ENCODE results near the gene ABLIM1.

The ABLIM1 gene

DNA sequence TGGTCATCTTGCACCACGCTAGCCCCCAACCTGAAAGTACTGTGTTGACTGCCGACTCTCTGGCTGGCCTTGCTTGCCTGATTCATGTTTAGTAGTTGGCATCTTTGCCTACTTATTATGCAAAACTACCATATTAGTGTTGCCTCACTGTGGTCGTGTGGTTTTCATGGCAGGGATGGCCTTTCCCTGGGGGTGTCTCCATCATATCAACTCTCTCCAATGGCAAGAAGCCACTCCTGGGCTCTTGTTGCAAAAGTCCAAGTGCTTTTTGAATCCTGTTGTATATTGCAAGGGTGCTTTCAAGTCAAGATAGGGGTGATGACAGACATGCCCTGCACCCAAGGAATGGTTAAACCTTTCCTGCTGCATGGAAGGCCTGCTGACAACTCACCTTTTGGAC, 39.4 kb downstream of the ABLIM1 start:
- no peak for DNase-seq (ENCODE audit: low read depth)

DNA sequence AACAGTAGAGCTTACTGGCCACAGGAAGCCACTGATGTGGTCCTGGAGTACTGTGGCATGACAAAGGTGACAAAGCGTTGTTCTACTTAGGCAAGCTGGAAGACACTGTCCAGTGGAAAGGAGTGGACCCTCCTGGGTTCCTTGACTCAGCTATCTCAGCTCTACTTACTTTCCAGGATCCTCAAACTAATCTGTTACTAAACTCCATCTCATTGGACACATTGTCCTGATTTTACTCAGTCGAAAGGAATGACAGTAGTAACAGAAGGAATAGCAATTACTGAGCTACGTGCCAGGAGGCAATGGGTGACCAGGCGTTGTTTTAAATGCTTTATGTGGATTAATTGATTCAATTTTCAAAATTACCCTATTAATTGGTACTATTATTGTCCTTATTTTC, 41.6 kb downstream of the ABLIM1 start:
- DNase-seq (ENCODE audit: low read depth): no peak

DNA sequence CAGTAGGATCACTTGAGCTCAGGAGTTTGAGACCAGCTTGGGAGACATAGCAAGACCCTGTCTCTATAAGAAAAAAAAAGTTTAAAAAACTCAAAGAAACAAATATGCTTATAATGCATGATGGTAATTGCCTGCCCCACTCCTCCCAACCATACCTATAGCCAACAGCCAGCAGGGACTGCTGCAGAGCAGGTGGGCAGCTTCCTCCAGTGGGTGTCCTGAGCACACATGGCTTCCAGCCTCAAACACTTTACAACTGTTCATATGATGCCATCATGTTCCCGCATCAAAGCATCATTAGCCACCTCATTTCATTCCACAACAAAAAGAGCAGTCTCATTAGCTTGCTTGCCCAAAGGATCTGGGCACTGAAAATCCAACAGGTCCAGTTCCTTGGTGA, 42.0 kb downstream of the ABLIM1 start:
- no peak for DNase-seq (ENCODE audit: low read depth)

DNA sequence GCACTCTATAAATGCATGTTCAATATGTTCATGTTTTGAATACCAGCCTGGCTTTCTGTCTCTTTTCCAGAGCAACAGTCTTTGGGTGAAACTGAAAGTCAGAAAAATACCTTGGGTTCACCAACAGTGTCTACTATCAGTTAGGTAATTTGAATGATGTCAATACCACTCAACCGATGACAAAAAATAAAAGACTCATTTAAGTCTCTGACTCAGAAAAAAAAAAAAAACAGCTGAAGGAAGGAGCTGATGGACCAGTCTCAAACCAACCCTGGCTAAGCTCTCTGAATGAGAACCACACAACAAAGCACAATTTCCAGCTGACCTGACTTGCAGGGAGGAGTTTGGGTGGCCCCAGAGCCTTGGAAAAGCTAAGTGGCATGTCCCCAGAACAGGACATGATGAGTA, 42.5 kb downstream of the ABLIM1 start:
- DNase-seq (ENCODE audit: low read depth): no peak

DNA sequence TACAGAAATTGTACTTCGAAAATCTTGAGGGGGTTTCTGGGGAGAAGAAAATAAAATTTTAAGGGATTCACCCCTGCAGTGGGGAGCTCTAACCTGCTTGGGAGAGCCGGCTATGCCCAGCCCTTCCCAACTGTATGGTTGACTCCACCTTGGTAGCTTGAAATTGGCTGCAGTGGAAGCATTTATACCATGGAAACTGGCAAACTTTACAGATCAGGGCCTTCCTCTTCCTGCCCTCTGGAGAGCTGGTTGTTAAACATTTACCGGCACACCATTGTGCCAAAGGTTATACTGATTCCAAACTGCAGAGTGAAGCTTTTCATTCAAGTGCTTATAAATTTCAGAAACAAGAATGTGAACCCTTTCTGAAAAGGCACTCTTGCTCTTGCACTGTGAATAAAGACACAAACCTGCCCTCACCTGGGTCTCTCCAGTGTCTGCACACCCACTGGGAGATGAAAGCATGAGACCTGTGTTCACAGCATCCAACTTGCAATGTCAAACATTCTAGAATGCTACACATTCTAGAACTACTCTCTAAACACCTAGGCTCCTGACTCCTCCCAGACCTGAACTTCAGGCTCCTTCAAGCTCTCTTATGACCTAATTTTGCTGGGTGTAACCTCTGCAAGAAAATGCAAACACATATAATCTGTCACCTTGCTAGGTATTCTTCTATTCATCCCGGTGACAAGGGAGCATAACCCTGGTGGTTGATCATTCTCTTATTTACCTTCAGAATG, 44.7 kb downstream of the ABLIM1 start:
- DNase-seq (ENCODE audit: low read depth): no peak

DNA sequence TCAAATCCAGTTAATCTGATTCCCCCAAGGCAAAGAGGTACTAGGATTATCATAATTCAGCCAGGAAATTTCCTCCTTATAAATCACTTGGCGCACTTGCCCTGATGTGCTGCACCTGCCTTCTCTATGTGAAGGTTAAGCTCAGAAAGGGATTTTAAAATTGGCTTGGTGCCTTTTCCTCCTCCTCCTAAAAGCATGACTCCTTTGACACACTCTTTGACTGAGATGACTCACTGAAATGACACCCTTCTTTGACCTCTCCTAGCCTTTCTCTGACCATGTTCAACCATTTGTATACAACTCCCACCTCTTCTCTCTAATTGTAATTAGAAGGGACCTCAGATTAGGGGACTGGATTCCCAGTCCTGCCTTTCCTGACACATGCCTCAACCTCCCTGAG, 46.5 kb downstream of the ABLIM1 start:
- no peak for DNase-seq (ENCODE audit: low read depth)

DNA sequence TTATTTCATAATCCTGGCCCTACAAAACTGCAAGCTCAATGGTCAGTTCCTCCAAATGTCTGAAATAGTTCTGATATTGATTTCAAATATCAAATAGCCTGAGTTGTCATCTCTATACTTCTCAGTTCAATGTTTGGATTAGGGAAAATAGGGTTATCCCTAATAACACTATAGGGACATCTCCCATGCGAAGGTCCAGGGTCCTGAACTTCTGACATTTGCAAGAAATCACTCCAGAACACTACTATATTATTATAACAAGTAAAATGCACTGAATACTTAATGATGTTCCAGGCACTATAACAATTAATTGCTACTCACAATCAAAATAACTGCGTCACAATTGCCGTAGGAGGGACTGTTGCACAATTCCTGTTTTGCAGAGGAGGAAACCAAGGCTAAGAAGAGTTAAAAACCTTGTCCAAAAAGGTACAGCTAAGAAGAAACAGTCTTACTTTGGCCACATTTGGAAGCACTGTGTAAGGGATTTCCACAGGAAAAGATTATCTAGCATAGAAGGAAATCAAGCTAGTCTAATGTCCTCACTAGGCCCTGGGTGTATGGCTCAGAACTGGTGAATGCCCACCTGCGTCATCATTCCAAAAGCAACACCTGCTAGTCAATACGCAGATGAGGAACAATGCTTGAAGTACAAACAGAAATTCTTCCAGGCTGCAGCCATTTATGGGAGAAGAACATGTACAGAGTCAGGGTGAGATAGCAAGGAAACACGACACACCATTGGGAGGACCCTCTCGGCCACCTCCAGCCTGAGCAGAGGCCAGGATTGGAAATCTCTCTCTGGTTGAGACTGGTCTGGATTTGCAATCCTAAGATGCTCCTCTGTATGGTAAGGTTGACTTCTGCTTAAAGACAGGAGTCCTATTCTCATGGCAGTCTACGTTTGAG, 48.3 kb downstream of the ABLIM1 start:
- no peak for DNase-seq (ENCODE audit: low read depth)

DNA sequence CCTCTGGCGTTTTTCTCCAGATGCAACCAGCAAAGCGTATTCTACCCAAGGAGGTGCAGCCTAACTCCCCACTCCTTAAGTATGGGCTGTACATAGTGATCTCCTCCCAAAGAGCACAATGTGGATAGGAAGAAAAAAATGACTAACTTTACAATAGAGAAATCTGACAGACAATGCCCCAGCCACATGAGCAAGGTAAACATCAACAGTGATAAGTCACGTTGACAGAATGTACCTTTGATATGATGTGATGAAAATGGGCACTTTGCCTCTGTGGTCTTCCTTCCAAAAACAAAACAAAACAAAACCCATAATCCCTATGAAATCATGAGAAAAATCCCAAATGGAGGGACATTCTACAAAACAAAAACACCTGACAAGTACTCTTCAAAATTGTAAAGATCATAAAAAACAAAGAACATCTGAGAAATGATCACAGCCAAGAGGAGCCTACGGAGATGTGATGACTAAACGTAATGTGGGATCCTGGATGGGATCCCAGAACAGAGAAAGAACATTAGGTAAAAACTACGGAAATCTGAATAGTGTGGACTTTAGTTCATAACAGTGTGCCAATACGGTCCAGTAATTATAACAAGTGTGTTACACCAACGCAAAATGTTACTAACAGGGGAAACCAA, 50.6 kb downstream of the ABLIM1 start:
- DNase-seq (ENCODE audit: low read depth): no peak

DNA sequence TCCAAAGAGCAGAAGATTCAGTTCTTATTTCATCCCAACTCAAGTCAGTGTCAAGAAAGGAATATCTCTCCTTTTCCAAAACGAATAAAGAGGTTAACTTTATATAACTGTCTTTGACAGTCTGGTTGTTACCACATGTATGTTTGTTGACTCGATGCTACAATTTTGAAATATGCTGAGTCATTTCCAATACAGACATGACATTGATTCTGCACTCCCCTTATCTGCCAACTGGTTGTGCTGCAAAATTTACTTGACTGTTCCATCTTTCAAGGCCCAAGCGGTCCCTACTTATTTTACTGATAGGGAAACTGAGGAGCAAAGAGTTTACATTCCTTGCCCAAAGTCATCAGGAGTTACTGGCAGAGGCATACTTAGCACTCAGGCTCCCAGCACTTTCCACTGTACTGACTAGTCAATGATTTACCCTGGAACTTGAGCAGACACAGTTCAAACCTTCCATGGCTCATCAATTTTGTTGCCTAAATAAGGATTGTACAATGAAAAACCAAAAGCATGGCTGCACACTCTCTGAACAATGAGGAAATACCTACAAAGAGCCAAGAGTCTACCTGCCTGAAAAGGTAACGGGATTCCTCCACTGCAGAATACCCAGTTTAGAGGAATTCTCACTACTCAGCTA, 52.8 kb downstream of the ABLIM1 start:
- DNase-seq (ENCODE audit: low read depth): no peak

DNA sequence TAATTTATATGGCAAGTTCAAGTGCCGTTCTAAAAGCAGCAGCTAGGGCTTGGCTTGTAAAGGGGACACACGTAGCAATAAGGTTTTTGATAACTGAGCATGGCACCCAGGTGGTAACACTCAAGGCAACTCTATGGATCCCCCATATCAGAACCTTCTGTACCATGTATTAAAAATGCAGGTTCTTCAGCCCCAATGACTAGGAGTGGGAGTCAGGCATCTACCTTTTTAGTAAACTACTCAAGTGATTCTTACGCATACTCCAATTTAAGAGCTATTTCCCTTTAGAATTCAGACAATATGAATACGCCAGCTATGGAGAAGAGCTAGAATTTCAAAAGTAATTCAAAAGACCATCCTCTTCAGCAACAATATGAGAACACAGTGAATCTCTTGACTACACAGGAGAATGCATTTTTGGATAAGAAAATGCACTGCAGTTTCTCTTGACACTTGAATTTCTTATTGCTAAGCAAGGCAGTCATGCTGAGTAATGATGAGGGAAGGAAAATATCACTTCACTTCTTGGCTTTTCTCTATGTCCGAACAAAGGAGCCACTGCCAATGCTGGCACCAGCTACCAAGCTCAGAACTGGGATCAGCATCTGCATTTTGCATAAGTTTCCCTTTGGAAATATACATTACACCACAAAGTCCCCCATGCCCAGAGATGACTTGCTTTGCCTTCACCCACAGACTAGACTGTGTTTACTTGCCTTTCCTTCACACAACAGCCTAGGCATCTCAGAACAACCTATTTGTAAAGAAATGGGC, 53.5 kb downstream of the ABLIM1 start:
- no peak for DNase-seq (ENCODE audit: low read depth)

DNA sequence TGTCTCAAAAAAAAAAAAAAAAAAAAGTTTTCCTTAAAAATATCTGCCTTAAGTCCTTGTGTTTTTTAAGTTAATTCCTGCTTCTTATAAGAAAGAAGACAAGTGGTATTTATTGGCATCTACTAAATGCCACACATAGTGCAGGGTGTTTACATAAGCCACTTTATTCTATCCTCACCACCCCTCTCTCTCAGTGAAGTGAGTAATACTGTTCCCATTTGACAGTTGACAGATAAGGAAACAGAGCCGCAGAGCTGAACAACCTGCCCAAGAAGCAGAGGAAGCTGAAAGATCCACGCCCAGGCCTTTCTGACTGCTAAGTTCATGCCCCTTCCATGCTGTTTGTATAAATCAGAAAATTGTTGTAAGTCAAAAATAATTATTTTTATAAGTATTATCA, 54.1 kb downstream of the ABLIM1 start:
- no peak for DNase-seq (ENCODE audit: low read depth)

DNA sequence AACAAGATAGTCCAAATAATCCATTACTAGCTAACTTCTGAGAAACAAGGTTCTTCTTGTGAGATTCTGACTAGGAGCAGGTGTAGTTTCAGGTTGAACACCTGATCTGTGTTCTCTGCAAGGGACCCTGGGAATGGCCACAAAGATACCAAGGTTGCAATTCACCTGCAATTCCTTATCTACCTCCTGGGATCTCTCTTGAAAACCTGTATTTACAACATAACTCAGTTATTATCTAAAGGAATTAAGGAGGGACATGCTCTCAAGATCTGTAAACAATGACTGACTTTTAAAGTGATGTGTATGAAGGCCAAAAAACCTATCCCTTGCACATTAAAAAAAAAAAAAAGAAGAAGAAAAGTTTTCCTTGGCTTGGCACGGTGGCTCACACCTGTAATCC, 54.8 kb downstream of the ABLIM1 start:
- no peak for DNase-seq (ENCODE audit: low read depth)

DNA sequence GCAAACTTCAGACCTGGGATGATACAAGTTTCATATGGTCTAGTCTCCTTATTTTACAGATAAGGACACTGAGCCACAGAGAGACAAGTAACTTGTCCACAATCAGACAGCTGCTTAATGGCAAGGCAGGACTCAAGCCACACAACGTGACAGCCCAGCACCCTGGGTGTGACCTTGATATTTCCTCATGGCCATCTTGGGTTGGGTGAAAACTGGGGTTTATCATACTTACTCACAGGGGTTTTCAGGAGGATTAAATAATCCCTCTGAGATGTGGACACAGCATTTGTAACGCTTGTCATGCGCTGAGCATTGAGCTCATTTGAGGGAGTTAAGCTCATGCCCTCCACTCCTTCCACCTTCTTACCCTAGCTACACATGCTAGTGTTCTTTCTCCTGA, 58.0 kb downstream of the ABLIM1 start:
- DNase-seq (ENCODE audit: low read depth): no peak

DNA sequence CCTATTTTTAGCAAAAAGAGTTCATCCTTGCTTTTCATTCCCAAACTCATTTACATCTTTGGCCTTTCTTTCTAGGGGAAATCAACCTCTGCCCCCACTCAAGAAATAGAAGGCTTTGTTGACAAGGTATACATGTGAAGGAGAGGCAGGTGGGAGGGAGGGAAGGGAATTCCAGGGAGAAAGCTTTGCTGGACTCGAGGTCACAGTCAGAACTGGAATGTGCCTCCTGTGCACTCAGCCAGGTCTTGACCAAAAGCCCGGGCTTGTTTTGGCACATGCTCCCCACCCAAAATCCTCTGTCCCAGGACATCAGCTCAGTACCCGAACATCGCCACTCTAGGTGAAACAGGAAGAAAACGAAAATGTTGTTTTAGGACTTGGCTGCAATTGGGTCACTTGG, 61.3 kb downstream of the ABLIM1 start:
- DNase-seq (ENCODE audit: low read depth): no peak

DNA sequence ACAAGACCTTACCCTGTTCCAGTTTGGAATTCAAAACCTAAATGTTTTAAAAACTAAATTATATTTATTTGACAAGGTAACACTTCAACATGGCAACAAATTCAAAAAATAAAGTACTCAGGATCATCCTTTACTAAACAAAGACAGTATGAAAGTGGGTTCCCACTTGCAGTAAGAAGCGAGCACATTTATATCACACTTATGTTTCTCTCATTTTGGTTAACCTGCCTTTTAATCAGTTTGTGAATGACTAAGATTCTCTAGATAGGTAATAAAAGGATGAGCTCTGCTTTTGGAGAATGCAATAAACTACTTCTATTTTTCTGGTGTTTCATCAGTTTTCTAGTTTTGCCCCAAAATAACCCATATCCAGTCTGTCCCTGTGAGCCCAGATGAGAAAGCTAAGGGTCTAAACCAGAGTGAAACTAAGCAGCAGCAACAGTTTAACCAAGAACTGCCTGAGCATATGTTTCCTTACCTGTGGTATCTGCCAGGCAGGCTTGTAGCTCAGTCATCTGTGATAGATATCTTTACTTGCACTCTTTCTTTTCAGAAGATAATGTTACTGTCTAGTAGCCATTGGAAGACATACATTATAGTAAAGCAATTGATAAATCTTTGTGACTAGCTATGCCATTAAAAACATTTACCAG, 64.1 kb downstream of the ABLIM1 start:
- no peak for DNase-seq (ENCODE audit: low read depth)

DNA sequence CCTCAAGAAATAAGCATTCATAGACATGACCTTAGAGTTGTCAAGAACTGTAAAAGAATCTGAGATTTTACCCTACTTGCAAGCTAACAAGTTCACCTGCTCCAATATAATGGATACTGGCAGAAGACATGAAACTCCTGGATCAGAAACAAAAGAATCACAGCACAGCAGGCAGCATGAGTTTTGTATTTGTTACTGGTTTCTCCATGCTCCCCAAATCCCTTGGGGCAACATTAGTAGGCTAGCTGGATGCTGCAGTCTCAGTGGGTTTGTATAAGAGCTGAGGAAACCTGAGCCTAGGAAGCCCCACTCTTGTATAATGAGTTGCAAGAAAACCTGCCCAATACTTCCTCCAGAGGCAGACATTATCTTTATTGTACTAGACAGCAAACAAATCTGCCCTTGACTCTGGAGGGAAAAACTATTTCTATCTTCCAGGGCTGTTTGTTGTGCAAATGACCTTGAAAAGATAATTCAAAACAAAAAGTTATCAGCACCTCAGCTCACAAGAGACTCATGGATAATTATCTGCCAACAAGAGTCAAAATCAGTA, 64.8 kb downstream of the ABLIM1 start:
- DNase-seq (ENCODE audit: low read depth): no peak

DNA sequence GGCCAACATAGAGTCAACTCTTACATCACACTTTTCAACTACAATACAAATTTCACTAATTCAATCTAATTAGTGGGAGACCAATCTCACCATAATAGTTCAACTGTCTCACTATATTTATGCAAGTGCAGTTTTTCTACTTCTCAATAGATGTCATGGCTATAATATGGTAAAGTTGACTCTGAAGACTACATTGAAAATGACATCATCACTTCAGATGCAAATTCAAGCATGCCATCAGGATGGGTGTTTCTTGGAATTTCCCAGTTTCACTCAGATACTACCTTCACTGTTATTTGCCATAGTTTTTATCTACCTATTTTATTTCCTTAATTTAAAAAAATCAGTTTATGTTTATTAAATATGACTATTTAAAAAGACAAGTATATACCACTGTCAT, 67.1 kb downstream of the ABLIM1 start:
- no peak for DNase-seq (ENCODE audit: low read depth)

DNA sequence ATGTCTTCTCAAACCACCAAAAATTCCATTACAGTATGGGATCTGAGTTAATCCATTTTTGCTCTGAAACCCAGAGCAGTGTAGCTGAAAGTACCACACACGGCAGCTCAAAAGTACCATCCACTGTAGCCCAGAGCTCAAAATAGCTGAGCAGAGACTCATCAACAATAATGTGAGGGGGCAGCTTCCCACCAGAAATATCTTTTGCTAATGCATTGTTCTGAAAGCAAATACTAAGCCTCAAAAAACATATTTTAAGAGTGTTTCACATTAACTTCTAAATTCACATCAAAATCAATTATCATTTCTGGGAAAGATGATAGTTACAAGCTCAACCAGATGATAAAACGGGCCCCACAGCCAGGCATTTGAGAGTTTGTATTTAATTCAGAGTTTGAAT, 73.7 kb downstream of the ABLIM1 start:
- DNase-seq (ENCODE audit: low read depth): no peak

DNA sequence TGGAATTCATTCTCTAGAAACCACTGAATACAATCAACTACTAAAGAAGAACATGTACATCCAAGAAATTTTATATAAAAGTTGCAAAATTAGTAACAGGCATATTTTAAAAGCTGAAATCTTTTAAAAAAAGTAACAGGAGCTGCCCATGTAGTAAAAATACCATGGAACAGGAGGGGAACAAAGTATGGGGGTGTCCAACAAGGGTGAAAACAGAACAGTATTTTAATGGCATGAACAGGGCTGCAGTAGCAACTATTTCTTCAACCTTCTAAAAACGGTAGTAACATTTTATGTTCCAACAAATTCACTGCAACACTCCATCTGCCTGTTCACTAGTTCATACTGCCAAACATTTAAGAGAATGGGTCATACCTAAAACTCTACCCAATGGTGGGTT, 77.0 kb downstream of the ABLIM1 start:
- DNase-seq (ENCODE audit: low read depth): no peak

DNA sequence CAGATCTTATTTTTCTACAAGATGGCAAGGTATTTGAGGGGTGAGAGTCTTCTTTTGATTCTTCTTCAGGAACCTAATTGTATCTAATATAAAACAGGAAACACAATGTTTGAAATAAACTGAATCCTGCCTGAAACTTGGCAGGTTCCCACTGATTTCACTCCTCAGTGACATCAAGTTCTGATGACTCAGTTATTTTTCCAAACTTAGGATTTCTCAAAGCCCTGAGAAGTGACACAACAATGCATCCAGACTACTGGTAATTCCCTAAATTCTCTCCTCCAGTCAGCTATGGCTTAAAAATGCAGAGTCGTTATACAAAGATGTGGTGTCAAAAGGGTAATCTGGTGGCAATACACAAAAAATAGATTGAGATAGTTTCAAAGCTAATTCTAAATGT, 80.9 kb downstream of the ABLIM1 start:
- no peak for DNase-seq (ENCODE audit: low read depth)

DNA sequence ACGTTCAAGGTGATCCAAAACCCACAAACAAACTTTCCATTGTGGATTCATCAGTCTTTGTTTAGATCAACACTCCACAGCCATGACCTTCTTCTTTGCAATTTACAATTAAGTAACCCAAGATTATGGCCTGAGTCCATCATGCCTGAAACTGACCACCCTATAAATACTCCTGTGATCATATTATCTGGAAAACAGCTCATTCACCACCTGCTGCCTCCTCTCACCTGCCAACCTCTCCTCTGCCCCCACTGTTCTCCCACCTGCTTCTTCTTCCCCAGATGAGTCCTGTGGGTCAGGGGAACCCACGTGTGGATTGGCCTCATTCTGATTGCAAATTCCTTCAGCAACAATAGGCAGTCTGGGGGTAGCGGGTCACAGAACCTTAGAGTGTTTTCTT, 81.4 kb downstream of the ABLIM1 start:
- no peak for DNase-seq (ENCODE audit: low read depth)

All from stimulated activated CD8-positive, alpha-beta memory T cell treated with anti-CD3 and anti-CD28 coated beads, Interleukin-7, amount 100 ng/mL, for 24 hours (primary cell).